Astrocyte of the spinal cord (primary cell): ENCODE data around the gene CLCNKA.

Experiments used
- DNase-seq: peaks from one replicate; pipeline ENCODE4 v3.0.0; 2011; ENCODE audit warnings: low read depth, low spot score
- H3K4me3 ChIP-seq: 2 replicates; pipeline ENCODE4 v1.5.1; 2011; ENCODE audit warnings: low read depth, mild to moderate bottlenecking, low read length, moderate library complexity
- CTCF ChIP-seq: IDR thresholded peaks from 2 replicates; pipeline ENCODE4 v1.5.1; 2012; ENCODE audit warnings: low read depth, mild to moderate bottlenecking, low read length, inconsistent platforms
- in situ Hi-C: cut with HindIII; loops from 2 replicates; pipeline ENCODE4 v1.10.0; 2017; ENCODE audit warnings: low sequenced_read_pairs

Gene CLCNKA

DNA sequence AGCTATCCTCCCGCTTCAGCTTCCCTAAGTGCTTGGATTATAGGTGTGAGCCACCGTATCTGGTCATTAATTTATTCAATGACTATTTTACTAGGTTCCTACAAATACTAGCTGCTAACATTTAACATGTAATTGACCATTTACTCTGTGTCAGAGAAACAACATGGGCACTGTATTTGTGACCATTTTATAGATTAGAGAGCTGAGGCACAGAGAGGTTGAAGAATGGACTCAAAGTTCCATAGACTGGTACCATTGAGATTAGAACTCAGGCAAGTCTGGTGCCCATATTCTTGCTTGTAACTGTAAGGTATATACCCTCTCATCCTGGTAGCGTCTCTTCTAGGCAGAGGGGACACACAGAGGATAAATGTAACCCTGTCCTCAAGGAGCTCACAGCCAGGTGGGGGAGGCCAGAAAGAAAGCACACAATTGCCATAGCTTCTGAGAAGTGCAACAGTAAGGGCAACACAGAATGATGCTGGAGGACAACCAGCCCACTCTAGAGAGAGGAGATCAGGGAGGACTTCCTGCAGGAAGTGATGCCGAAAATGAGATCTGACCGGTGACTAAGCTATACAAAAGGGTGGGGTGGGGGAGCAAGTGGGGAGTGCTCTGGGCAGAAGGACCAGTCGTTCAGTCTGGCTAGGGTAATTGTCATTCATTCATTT is 14.0 kb upstream of the CLCNKA start:
- in situ Hi-C loops = no loop called here
- no peak for DNase-seq
- no peak overlapping the region for H3K4me3 ChIP-seq
- TF ChIP-seq CTCF = no peak

GRCh38 chr1:16009030-16009460 is 12.8 kb upstream of the CLCNKA start:
- peak; percentile 96 for TF ChIP-seq CTCF
- H3K4me3 ChIP-seq = no peak overlapping the region
- in situ Hi-C loops = no loop called here
- peak; percentile 70 for DNase-seq

DNA sequence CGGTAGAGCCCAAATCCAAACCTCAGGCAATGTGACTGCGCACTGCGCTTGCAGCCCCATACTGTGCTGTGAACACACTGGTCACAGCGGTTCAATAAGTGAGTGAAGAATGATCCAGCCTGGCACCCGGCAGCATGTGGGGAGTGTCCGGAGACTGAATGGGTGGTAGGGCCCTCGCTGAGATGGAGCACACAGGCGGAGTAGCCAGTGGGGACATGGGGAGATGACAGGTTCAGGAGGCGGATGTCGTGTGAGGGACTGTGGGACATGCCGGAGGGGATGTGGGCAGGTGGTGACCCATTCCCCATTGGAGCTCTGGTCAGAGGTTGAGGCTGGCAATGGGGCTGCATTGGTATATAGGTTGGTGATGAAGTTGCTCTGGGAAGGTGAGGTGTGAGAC is 12.2 kb upstream of the CLCNKA start:
- H3K4me3 ChIP-seq = no peak overlapping the region
- in situ Hi-C loops = no loop called here
- TF ChIP-seq CTCF = no peak
- DNase-seq = no peak

GRCh38 chr1:16010837-16011236 is 11.0 kb upstream of the CLCNKA start:
- no peak for TF ChIP-seq CTCF
- in situ Hi-C loops = no loop called here
- no peak for DNase-seq
- no peak overlapping the region for H3K4me3 ChIP-seq

GRCh38 chr1:16011936-16012589 is 9.8 kb upstream of the CLCNKA start:
- no peak for DNase-seq
- TF ChIP-seq CTCF = no peak
- in situ Hi-C loops = no loop called here
- H3K4me3 ChIP-seq = no peak overlapping the region

- peak overlapping the region; percentile 22 for H3K4me3 ChIP-seq
- in situ Hi-C loops = no loop called here
- peak; percentile 75 for DNase-seq
- TF ChIP-seq CTCF = no peak
Observed at GRCh38 chr1:16012590-16013219, 9.1 kb upstream of the CLCNKA start.
